HUDEP-2 (cell line): ENCODE data around the gene IP6K1.
"Not testable (repeated sequence)": the region's sequence is repeated elsewhere in the genome, so short reads cannot be mapped to it uniquely, and the experiment has no call there.

Experiments
- DNase-seq, 76 experiments: peaks; one replicate each; lab custom pipeline; 2025; ENCODE audit not compliant: unreplicated experiment in 76 of 76; lab: John Stamatoyannopoulos, UW

The IP6K1 gene

DNA sequence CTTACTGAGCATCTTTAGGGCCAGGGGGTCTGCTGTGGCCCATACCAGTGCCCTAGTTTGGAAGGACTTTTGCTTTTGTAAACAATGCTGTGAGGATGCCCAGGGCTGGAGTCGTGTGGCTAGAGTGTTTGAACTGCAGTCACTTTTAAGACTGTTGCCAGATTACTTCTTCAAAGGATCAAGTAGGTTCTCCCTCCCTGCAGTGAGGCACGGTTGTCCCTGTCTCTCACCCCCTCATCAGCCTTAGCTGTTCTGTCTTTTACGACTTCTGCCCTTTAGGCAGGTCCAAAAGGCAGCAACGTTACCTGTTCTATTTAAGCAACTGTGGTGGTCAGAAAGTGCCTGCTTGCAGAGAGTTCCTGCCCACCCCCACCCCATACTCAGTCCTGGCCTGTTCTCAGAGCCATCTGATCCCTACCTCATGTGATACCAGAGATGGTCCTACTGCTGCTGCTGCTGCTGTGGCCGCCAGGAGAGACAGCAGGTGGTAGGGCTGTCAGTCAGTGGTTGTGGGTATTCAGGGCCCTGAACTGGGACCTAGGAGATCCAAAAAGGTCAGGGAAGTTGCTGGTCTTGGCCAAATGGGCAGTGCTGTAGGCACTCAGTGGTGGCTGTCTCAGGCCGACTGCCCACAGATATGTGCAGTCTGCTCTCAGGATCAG lies 91.8 kb downstream of the IP6K1 start:
- not testable (repeated sequence) for DNase-seq

DNA sequence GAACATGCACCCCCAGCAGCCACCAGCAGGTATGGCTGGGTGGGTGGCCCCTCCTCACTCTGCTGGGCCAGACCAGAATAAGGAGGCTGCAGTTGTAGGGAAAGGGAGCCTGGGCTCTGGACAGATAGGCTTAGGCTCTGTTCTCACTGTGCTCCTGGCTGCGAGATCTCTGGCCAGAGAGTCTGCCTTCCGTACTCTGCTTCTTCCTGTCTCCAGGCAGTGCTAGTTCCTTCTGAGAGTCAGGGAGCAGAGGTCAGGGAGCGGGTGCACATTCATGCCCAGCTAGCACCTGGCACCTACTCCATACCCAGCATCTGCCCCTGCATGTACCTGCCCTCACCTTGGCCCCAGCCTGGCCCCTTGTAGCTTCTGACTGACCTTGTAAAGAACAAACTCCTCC lies 94.9 kb downstream of the IP6K1 start:
- DNase-seq: not testable (repeated sequence)

- DNase-seq: not testable (repeated sequence)
These were observed 95.5 kb downstream of the IP6K1 start for GRCh38 chr3:49690856-49691255.

GRCh38 chr3:49689908-49690624 lies 96.3 kb downstream of the IP6K1 start:
- not testable (repeated sequence) for DNase-seq

DNA sequence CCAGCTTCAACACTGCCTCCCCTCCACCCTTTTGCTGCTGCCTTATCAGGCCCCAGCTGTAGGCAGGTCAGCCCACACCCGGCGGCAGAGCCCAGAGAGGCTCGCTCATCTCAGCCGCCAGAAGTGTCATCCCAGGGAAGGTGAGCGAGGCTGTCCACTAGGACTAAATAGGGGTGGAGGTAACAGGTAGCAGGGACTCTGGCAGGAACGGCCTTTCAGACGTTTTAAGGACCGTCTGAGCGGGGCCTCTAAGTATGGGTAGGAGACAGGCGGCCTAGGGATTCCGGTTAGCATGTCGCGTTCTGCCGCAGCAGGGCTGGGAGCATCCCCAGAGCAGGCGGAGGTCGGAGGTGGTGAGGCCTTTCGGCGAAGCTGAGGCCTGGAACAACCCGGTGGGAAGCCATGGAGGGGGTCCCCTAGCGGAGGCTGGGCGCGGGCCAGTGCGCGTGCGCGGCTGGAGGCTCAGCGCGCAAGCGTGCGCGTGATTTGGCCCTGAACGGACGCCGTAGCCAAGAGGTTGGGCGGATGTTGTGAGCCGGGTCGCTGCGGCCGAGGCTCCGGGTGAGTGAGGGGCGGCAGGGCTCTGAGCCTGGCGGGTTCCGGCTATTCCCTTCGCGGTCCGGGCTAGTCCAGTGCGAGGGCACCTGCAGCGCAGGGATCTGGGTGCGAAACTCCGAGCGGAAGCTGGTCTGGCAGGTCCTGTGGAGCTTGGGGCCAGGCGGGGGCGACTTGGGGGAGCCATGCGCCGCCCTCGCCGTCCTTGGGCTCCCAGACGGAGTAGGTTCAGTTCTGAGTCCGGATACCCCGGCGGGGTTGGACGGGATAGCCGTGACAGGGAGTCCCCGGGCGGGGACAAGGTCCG lies 97.1 kb downstream of the IP6K1 start, which contains the start of the genes MST1 and RNF123:
MST1 (minus strand) TSS at position 429 of the 862 bp plus-strand sequence. CDS start 783 bp downstream, outside the sequence.
RNF123 (plus strand) TSS at position 512 of the 862 bp plus-strand sequence. CDS start 1,609 bp downstream, outside the sequence.
- DNase-seq: no peak

DNA sequence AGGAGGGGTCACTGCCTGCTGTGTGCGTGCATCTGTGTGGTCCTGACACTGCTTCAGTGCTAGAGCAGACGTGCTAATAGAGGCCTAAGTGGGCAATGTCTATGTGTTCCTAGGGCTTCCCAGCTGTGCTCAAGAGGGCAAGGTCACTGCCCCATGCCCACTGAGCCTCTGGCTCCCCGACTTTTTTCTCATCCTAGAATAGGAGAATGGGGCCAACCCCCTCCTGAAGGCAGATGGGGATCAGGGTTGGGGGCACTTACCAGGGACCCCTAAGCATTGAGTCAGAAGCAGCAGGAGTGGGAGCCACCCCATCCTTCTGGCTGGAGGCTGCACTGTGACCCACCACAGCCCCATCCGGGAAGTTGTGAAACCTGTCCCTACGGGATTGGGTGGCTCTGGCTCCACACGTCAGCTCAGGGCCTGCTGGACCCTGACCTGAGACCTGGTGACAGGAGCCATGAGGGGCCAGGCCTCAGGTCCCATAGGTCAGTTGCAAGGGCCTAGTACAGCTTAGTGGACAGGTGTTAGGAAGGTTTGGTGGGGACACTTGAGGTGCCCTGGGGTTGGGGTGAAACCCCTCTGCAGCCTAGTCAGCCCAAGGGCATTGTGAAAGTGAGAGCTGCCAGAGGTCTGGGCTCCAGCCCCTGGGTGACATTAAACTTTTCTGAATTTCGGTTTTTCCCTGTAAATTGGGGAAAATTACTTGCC lies 97.8 kb downstream of the IP6K1 start:
- DNase-seq: not testable (repeated sequence)

DNA sequence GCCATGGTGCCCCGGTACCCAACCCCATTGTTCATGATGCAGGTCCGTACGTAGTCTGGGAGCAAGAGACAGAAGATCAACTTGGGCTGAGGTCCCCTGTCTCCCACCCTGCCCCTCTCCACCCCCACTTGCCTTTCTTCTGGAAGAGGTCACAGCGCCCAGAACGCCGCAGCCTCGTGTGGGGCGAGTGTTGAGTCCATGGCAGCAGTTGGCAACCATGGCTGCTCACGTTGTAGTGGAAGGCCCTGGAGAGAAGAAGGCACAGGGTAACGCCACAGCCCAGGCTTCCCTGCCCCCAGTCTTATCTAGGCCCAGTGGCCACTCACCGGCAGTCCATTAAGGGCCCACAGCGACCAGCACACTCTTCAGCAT lies 98.9 kb downstream of the IP6K1 start:
- not testable (repeated sequence) for DNase-seq

DNA sequence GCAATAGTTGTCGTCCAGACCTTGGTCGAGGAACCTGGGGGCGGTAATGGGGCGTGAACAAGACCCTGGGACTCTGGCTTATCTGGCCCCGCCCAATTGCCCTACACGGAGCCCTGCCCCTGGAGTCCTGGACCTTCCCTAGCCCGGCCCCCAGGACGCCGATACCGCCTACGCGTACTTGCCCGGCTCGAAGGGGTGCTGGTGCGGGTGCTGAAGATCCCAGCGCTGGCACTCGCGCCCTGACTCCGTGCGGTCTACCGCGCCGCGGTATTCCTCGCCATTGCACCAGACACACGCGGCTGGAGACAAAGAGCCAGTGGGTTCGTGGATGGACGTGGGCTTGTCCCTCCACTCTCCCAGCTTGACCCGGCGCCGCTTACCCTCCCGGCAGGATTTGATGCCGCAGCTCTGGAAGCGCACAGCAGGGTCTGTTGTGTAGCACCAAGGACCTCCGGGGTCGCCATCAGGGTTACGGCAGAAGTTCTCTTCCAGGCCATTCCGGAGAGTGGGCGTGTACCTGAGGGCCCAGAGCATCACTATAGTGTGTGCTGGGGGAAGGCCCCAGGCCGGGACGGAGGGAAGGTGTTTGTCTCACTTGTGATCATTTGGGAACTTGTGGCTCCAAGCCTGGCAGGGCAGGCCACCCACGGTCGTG lies 99.4 kb downstream of the IP6K1 start:
- not testable (repeated sequence) for DNase-seq

DNA sequence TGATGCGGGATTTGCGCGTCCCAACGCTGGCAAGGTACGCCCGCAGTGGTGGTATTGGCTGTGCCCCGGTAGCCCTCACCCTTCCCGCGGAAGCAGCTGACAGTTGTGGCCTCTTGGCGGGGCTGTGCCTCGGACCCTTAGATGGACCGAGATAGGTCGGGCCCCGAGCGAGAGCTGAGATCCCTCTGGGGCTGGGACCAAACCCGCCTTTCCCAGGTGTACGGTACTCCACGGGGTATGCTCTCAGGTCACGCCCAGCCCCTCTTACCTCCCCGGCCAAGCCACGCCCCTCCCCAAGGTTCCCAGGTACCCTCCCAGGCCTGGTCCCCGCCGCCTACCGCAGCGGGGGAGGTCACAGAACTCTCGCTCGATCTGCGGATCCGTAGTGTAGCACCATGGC lies 100.0 kb downstream of the IP6K1 start:
- DNase-seq: not testable (repeated sequence)

GRCh38 chr3:49685846-49686245 lies 100.5 kb downstream of the IP6K1 start:
- DNase-seq: not testable (repeated sequence)

DNA sequence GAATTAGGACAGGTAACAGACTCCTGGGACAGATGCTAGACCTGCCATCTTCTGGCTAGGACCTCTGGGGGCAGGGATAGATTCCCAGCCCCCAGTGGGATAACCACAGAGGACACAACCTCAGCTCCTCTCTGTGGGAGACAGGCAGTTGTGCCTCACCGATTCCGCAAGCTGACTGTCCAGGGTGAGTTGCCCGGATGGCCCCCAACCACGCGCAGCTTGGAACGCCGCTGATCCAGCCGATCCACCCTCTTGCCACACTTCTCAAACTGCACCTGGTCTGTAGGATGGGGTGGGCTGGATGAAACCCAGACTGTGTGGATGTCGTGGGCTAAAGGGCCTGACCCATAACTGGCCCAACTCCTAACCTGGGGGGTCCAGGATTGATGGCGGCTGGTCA lies 101.2 kb downstream of the IP6K1 start:
- DNase-seq: not testable (repeated sequence)

DNA sequence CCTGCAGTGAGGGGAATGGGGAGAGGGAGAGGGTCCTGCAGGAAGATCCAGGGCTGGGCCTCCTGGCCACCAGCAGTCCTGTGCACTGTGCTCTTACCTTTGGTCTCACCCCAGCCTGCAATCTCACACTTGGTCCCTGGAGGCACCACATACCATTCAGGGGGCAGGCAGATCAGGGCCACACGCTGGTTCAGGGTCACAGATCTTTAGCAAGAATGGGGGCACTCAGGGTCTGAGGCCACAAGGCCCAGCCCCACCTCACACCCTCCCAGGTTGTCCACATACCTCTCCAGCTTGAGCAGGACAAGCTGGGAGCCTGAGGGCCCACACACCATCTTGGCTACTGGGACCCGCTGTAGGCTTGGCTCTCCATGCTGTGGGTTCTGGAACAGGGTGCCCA lies 101.9 kb downstream of the IP6K1 start:
- DNase-seq: not testable (repeated sequence)

DNA sequence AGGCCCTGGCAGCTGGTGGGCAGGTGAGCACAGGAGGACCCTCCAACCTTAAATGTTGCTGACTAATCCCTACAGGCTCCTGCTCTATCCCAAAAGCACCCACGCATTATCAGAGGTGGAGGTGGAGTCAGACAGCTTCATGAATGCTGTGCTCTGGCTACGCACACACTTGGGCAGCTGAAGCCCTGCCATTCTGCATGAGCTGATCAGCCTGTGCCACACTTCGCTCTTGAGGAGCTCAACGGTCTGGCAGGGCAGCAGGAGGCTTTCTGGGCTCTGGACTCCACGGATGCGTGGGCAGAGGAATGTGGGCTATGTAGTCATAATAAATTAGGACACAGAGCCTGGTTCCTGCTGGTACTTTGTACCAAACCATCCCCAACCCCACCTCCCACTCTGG lies 103.2 kb downstream of the IP6K1 start:
- DNase-seq: no peak

GRCh38 chr3:49681543-49681942 lies 104.8 kb downstream of the IP6K1 start:
- DNase-seq: no peak

DNA sequence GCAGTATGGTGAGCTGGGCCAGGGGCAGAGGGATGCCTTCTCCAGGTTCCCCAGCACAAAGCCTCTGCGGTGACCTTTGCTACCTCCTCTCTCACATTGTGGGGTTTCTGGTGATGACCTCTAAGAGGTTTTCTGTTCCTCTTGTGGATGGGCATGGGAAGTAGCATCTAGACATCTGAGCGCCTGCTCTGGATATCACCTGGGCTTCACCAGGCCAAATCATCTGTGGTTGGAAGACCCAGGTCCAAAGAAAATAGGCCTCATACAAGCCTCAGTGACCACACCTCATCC lies 105.2 kb downstream of the IP6K1 start:
- no peak for DNase-seq

DNA sequence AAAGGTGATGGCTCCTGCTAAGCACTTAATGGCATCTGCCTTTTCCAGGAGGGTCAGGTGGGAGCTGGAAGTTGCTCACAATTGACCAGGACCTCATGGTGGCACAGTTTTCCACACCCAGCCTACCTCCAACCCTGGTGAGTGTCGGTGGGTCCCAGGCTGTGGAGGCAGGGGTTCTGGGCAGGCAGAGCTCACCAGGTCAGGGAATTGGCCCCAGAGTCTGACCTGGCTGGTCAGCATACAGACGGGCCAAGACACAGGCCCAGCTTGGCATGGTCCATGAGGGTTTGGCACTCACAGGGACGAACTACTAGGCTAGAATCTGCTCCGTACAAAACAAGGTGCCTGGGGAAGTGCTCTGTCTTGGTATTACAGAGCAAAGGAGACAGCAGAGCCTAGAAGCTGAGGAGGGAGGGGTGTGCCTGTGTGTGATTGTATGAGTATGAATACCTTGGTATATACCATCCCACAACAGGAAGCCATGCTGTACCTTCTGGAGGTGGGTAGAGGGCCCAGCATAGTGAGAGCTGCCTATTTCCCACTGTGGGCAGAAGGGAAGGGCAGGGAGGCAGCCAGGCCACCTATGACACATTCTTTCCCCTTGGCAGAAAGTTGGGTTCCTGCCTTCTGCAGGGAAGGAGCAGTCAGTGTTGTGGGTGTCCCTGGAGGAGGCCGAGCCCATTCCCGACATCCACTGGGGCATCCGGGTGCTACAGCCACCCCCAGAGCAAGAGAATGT lies 105.7 kb downstream of the IP6K1 start:
- DNase-seq: no peak

DNA sequence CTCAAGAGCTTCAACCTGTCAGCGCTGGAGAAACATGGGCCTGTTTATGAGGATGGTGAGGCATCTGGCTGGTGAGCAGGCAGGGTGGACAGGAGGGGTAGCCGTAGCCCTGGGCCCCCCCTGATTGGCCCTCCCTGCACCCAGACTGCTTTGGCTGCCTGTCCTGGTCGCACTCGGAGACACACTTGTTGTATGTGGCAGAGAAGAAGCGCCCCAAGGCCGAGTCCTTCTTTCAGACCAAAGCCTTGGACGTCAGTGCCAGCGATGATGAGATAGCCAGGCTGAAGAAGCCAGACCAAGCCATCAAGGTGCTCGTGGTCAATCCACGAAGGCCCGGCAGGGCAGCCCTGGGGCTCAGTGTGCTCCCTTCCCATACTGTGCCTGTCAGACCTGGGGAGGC lies 110.4 kb downstream of the IP6K1 start:
- DNase-seq: no peak

GRCh38 chr3:49674497-49674983 lies 111.8 kb downstream of the IP6K1 start:
- DNase-seq: no peak
